ENCODE data around the gene OMA1.

The OMA1 gene

GRCh38 chr1:58591806-58592205 is 45.3 kb upstream of the OMA1 start:
- TF ChIP-seq EZH2phosphoT487 (IDR thresholded peaks at IDR 0.05; ENCODE audit: borderline replicate concordance, low read length) (no peak), CTCF (IDR thresholded peaks at IDR 0.05; ENCODE audit: low read depth, low read length, poor library complexity, severe bottlenecking) (no peak)
- Histone ChIP-seq H4K20me1 (ENCODE audit: control insufficient read depth, insufficient read depth, low read depth, low read length) (no peaks in the 10 kb centered on the region), H3K36me3 (ENCODE audit: control insufficient read depth, low read length) (no peaks in the 10 kb centered on the region), H3K4me2 (ENCODE audit: low read length) (no peak overlapping the region), H3K27me3 (ENCODE audit: control insufficient read depth, low read length) (peaks cover 1% of the 10 kb centered on the region; the same call in 1 of the 2 replicates), H3K4me3 (ENCODE audit: low read length) (no peak overlapping the region), H3K27ac (ENCODE audit: low read depth, low read length) (no peak overlapping the region), H3K9me3 (ENCODE audit: control insufficient read depth, insufficient read depth, low read length) (no peaks in the 10 kb centered on the region), H3K9me2 (replicated peaks; ENCODE audit: control insufficient read depth, low read length) (no peaks in the 10 kb centered on the region), H3K79me2 (ENCODE audit: control insufficient read depth, low read length) (no peaks in the 10 kb centered on the region), H3F3A (ENCODE audit: control insufficient read depth, insufficient read depth) (no peaks in the 10 kb centered on the region), H3K4me1 (ENCODE audit: control insufficient read depth, low read length) (no peaks in the 10 kb centered on the region)

GRCh38 chr1:58590019-58590418 is 43.5 kb upstream of the OMA1 start:
- H3K9me3 ChIP-seq (ENCODE audit: control insufficient read depth, insufficient read depth, low read length) = no peaks in the 10 kb centered on the region

GRCh38 chr1:58588396-58588795 is 41.9 kb upstream of the OMA1 start:
- Histone ChIP-seq H3F3A (ENCODE audit: control insufficient read depth, insufficient read depth) (no peaks in the 10 kb centered on the region), H3K9me3 (ENCODE audit: control insufficient read depth, insufficient read depth, low read length) (no peaks in the 10 kb centered on the region), H3K9me2 (replicated peaks; ENCODE audit: control insufficient read depth, low read length) (no peaks in the 10 kb centered on the region), H3K4me2 (ENCODE audit: low read length) (no peak overlapping the region), H3K27me3 (ENCODE audit: control insufficient read depth, low read length) (peaks cover 3% of the 10 kb centered on the region; the same call in 1 of the 2 replicates), H3K27ac (ENCODE audit: low read depth, low read length) (no peak overlapping the region), H3K79me2 (ENCODE audit: control insufficient read depth, low read length) (no peaks in the 10 kb centered on the region), H3K36me3 (ENCODE audit: control insufficient read depth, low read length) (no peaks in the 10 kb centered on the region), H4K20me1 (ENCODE audit: control insufficient read depth, insufficient read depth, low read depth, low read length) (no peaks in the 10 kb centered on the region), H3K4me3 (ENCODE audit: low read length) (no peak overlapping the region), H3K4me1 (ENCODE audit: control insufficient read depth, low read length) (peaks cover 2% of the 10 kb centered on the region)
- TF ChIP-seq EZH2phosphoT487 (IDR thresholded peaks at IDR 0.05; ENCODE audit: borderline replicate concordance, low read length) (no peak), CTCF (IDR thresholded peaks at IDR 0.05; ENCODE audit: low read depth, low read length, poor library complexity, severe bottlenecking) (no peak)

More at GRCh38 chr1:58590019-58590418, 43.5 kb upstream of the OMA1 start:
- Histone ChIP-seq H3K27me3 (ENCODE audit: control insufficient read depth, low read length) (peaks cover 3% of the 10 kb centered on the region; the same call in 1 of the 2 replicates), H3K79me2 (ENCODE audit: control insufficient read depth, low read length) (no peaks in the 10 kb centered on the region), H3K27ac (ENCODE audit: low read depth, low read length) (no peak overlapping the region), H4K20me1 (ENCODE audit: control insufficient read depth, insufficient read depth, low read depth, low read length) (no peaks in the 10 kb centered on the region), H3K4me1 (ENCODE audit: control insufficient read depth, low read length) (no peaks in the 10 kb centered on the region), H3K36me3 (ENCODE audit: control insufficient read depth, low read length) (no peaks in the 10 kb centered on the region), H3F3A (ENCODE audit: control insufficient read depth, insufficient read depth) (no peaks in the 10 kb centered on the region), H3K4me2 (ENCODE audit: low read length) (no peak overlapping the region), H3K9me2 (replicated peaks; ENCODE audit: control insufficient read depth, low read length) (no peaks in the 10 kb centered on the region), H3K4me3 (ENCODE audit: low read length) (no peak overlapping the region)
- TF ChIP-seq CTCF (IDR thresholded peaks at IDR 0.05; ENCODE audit: low read depth, low read length, poor library complexity, severe bottlenecking) (no peak), EZH2phosphoT487 (IDR thresholded peaks at IDR 0.05; ENCODE audit: borderline replicate concordance, low read length) (no peak)
